HG03442 (cell line): Measurements from ENCODE around the gene DYDC1.
"Not testable (repeated sequence)": the region's sequence is repeated elsewhere in the genome, so short reads cannot be mapped to it uniquely, and the experiment has no call there.

Experiments used
- ATAC-seq: cut with Tn5 transposase; IDR thresholded peaks from one replicate; pipeline ENCODE4 v1.9.1; 2021; ENCODE audit warnings: mild to moderate bottlenecking, moderate library complexity; ENCODE audit not compliant: unreplicated experiment

DYDC1 gene

GRCh38 chr10:80344912-80345311, 11.6 kb downstream of the DYDC1 start:
- ATAC-seq: no peak

- ATAC-seq: no peak
Observed at GRCh38 chr10:80344276-80344675, 12.3 kb downstream of the DYDC1 start.

GRCh38 chr10:80333983-80334382, 22.6 kb downstream of the DYDC1 start:
- ATAC-seq: no peak

GRCh38 chr10:80324891-80325364, 31.6 kb downstream of the DYDC1 start:
- ATAC-seq: no peak

- ATAC-seq: peak; percentile 65
Observed at GRCh38 chr10:80324086-80324485, 32.5 kb downstream of the DYDC1 start.

- ATAC-seq: no peak
Observed at GRCh38 chr10:80323311-80323710, 33.2 kb downstream of the DYDC1 start.

- ATAC-seq: no peak
Observed at GRCh38 chr10:80322711-80323110, 33.8 kb downstream of the DYDC1 start.

- no peak for ATAC-seq
Observed at GRCh38 chr10:80322158-80322557, 34.4 kb downstream of the DYDC1 start.

GRCh38 chr10:80321183-80321582, 35.4 kb downstream of the DYDC1 start:
- ATAC-seq: no peak

GRCh38 chr10:80320377-80320776, 36.2 kb downstream of the DYDC1 start:
- no peak for ATAC-seq

GRCh38 chr10:80319725-80320290, 36.7 kb downstream of the DYDC1 start:
- ATAC-seq: no peak

- no peak for ATAC-seq
Observed at GRCh38 chr10:80319318-80319717, 37.2 kb downstream of the DYDC1 start.

- ATAC-seq: no peak
Observed at GRCh38 chr10:80318742-80319141, 37.8 kb downstream of the DYDC1 start.

- no peak for ATAC-seq
Observed at GRCh38 chr10:80315391-80315790, 41.2 kb downstream of the DYDC1 start.

- ATAC-seq: no peak
Observed at GRCh38 chr10:80313523-80313922, 43.0 kb downstream of the DYDC1 start.

- not testable (repeated sequence) for ATAC-seq
Observed at GRCh38 chr10:80305989-80306388, 50.6 kb downstream of the DYDC1 start.

- ATAC-seq: no peak
Observed at GRCh38 chr10:80296942-80297341, 59.6 kb downstream of the DYDC1 start.

GRCh38 chr10:80292607-80293239, 63.8 kb downstream of the DYDC1 start:
- ATAC-seq: no peak

GRCh38 chr10:80290474-80291220, 65.9 kb downstream of the DYDC1 start:
- ATAC-seq: no peak

- ATAC-seq: no peak
Observed at GRCh38 chr10:80289451-80290287, 66.9 kb downstream of the DYDC1 start, which contains the start of gene MAT1A. MAT1A (minus strand) TSS chr10:80289658; CDS start chr10:80289423, 235 bp downstream.

GRCh38 chr10:80288849-80289248, 67.7 kb downstream of the DYDC1 start:
- no peak for ATAC-seq
